GM10847 (cell line): Measurements from ENCODE around the gene LRRC34.

Experiments
- POLR2A ChIP-seq: IDR thresholded peaks from 2 replicates; pipeline ENCODE4 v1.6.1; 2011; ENCODE audit not compliant: insufficient read length; ENCODE audit errors: extremely low read depth

Gene LRRC34

DNA sequence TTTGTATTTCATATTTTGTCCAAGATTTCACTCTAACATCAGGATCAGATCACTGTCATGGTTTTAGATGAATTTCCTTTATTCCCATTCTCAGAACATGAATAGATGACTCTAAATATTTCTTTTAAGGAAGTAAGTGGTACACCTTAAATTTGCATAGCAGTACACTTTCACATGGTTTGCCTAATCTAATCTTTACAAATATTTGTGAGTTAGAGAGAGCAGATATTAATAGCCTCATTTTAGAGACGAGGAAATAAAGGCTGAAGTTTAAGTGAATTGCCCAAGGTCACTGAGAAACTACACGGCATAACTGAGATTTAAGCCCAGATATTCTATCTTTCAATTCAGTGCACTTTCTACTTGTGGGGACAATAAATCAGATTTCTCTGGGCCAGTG is 62.0 kb downstream of the LRRC34 start:
- TF ChIP-seq POLR2A = no peak

DNA sequence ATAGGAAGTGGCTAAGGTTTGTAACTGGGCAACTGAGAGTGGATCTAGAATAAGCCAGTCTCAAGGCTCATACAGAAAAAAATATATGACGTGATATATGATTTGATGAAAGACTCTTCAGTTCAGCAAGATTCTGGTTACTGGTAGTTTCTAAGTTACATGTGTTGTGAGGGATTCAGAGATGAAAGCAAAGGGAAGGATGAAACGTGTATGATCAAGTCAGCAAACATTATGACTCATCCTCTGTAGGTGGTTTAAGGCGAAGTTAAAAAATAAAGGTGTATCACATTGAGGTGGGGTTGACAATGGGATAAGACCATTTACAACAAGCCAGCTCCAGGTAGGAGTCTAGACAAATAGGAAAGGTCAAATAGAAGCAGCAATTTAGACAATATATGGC is 64.0 kb downstream of the LRRC34 start:
- TF ChIP-seq POLR2A = no peak

DNA sequence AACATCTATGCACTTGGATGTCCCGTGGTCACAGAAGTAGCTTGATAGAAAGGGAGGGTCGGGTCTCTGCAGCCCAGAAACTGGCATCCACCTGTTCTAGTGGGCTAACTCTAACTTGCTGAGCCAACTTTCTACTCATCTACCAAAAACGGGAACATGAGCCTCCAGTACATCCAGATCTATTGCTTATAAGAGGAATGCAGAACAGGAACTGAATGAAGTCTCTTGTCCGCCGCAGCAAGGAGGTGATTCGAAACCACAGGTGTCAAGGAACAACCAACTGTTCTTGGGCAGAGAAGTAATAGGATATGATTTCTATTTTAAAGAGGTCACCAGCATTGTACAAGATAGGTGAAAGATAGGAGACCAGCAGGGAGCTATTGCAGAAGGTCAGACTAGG is 65.8 kb downstream of the LRRC34 start:
- TF ChIP-seq POLR2A = no peak

DNA sequence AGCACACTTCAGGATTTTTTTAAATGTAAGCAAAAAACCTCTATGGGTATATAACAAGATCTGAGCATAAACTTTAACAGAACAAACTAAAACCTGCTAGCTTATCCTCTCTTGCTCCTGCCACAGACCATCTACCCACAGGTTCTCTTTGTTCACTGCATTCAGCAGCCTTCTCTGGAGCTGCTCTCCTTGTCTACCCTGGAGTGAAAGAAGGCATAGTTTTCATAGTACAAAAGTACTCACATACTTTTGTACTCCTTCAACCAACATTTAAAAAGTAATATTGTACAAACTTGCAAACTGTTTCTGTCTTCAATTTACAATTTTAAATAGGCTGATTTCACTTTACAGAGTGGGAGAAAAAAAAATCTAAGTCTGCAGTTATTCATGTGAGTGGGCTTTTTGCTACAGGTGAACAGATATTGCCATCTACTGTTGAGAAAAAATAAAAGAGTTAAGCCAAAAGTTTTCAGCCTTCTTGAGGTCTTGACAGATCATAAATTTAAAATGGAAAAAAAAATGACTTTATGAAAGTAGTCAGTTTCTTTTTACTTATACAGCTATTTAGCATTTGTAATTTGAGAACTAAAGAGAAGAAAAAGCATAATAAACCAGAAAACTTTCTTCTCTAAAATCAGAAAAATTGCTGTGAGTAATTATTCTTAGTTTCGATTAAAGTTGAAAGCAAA is 68.2 kb downstream of the LRRC34 start:
- TF ChIP-seq POLR2A = no peak
